HFFc6 (cell line): ENCODE measurements around the gene EYA4. TPM values are rescaled to one million over a fixed set of nuclear protein-coding genes. Genes with fewer than 3 reads are reported as not detected.

ENCODE experiments used
- DNase-seq: peaks from one replicate; pipeline ENCODE4 v3.0.0-alpha.2; 2018
- H3K27ac Mint-ChIP-seq: 2 replicates; pipeline ENCODE4 v1.8.0; 2020; ENCODE audit warnings: mild to moderate bottlenecking, mixed read lengths
- H3K27me3 Mint-ChIP-seq: 2 replicates; pipeline ENCODE4 v1.8.0; 2021; ENCODE audit warnings: mild to moderate bottlenecking, moderate library complexity, mixed read lengths; ENCODE audit not compliant: insufficient read depth
- H3K36me3 Mint-ChIP-seq: 2 replicates; pipeline ENCODE4 v1.8.0; 2021; ENCODE audit warnings: low read depth, mixed read lengths
- H3K4me1 Mint-ChIP-seq: 2 replicates; pipeline ENCODE4 v1.8.0; 2020; ENCODE audit warnings: low read depth, mixed read lengths
- H3K4me3 Mint-ChIP-seq: 2 replicates; pipeline ENCODE4 v1.8.0; 2020; ENCODE audit warnings: mild to moderate bottlenecking, moderate library complexity, mixed read lengths
- H3K9me3 Mint-ChIP-seq: 2 replicates; pipeline ENCODE4 v1.8.0; 2020; ENCODE audit warnings: mild to moderate bottlenecking, mixed read lengths
- total RNA-seq, 6 experiments: library from RNA; stranded (reverse); fragmentation: NEBNext Ultra II Directional; extraction: Animal tissue kit (Norgen Biotek cat#: 25700); gene quantifications; 2 replicates in 1 of 6; 3 replicates in 5 of 6; pipeline ENCODE4 v1.2.3, GENCODE V29; 2021
- TF ChIP-seq, protein P1 (sequence below): fragments of 200-600 bp; sonication (generic); IDR thresholded peaks from 2 replicates; pipeline ENCODE4 v1.5.0; 2021; ENCODE audit warnings: antibody characterized with exemption, mild to moderate bottlenecking

EYA4 gene
- total RNA-seq, 6 experiments from 2014 or later: not detected

DNA sequence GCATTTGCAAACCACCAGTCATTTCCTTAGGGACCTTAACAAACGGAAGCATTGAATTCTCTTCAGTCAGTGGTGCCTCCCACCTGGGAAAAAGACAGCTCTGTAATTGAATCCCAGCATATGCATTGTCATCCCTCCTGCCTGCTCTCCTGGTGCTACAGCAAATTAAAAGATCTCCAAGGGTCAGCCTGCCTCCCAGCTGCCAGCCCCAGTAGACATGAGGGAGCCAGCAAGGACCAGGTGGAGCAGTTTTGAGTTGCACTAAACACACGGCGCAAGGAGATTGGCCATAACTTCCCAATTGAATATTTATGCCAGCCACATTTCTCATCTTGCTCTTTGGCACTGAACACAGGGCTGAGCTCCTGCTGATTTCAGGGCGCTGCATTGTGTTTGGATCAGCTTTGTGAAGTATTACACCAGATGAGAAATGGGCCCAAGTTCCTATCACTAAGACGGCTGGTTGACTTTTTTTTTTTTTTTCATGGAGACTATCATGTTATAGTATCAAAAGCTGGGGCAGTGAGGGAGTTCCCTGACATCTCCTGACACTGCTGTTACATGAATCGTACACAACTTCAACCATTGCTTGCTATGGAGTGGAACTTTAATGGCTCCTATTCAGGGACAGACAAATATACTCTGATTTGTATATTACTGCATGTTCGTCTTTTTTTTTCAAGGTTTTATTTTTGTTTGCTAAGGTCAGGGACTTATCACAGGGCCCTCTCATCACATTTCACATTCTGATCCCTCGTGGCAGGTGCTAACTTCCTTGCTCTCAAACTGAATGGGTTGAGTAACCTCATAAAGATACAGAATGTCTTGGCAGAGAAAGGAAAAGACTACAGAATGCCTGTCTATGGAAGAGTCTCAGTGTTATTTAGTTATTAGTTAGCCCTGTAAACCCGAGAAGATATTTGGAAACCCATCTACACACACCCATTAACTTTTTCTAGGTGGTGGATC, 191.1 kb downstream of the EYA4 start:
- H3K27me3 Mint-ChIP-seq: no peaks in the 10 kb centered on the region
- no peak overlapping the region for H3K27ac Mint-ChIP-seq
- H3K9me3 Mint-ChIP-seq: peaks cover 3% of the 10 kb centered on the region; the same call in 1 of the 2 replicates
- no peaks in the 10 kb centered on the region for H3K36me3 Mint-ChIP-seq
- H3K4me1 Mint-ChIP-seq: no peaks in the 10 kb centered on the region
- H3K4me3 Mint-ChIP-seq: no peak overlapping the region
- TF ChIP-seq, protein P1, sequence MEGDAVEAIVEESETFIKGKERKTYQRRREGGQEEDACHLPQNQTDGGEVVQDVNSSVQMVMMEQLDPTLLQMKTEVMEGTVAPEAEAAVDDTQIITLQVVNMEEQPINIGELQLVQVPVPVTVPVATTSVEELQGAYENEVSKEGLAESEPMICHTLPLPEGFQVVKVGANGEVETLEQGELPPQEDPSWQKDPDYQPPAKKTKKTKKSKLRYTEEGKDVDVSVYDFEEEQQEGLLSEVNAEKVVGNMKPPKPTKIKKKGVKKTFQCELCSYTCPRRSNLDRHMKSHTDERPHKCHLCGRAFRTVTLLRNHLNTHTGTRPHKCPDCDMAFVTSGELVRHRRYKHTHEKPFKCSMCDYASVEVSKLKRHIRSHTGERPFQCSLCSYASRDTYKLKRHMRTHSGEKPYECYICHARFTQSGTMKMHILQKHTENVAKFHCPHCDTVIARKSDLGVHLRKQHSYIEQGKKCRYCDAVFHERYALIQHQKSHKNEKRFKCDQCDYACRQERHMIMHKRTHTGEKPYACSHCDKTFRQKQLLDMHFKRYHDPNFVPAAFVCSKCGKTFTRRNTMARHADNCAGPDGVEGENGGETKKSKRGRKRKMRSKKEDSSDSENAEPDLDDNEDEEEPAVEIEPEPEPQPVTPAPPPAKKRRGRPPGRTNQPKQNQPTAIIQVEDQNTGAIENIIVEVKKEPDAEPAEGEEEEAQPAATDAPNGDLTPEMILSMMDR: no peak
- no peak for DNase-seq

DNA sequence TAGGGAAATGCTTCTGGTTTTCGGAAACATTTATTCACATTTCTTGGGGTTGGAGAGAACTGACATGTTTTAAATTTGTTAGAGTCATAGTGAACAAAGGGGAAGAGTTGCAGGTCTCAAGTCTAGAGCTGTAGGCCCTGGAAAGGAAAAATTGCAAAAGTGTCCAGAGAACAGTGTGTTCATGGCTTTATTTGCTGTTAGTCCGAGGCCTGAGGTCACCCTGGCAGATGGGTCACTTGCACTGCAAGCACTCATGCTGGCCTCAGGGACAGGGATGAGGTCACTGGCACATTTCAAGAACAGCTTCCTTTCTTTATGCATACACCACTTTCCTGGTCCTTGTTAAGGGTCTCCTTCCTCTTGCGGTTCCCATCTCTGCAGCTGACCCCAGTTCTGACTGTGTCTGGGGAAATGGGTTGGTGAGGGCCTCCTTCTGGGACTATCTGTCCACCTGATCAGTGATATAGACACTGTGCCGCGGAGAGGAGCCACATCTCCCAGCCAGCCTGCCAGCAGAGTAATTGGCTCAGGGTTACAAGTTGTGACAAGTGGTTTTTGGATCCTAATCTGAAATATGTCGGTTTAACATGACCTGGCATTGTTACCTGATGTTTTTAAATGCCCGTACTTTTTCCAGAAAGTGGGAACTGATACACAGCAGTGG, 194.0 kb downstream of the EYA4 start:
- Mint-ChIP-seq H3K27me3 (no peaks in the 10 kb centered on the region), H3K27ac (no peak overlapping the region), H3K4me1 (no peaks in the 10 kb centered on the region), H3K4me3 (no peak overlapping the region), H3K36me3 (no peaks in the 10 kb centered on the region), H3K9me3 (peaks cover 3% of the 10 kb centered on the region; the same call in 1 of the 2 replicates)
- TF ChIP-seq, protein P1: no peak
- DNase-seq: no peak

DNA sequence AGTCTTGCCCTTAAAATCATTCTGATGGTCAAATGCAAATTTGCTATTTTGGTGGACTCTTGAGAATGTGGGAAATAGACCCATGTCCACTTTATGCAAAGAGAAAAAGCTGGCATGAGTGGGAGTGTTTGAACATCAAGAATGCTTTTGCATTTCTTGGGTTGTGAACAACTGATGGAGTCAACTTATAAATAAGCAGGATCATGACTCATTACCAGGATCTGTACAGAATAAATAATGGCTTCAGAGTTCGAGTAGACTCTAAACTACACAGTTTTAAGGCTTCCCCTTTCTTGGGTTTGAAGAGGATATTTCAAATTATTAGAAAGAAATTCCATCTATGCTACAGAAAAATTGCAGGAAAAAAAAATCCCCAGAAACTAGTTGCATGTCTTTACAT, 195.5 kb downstream of the EYA4 start:
- Mint-ChIP-seq H3K9me3 (no peaks in the 10 kb centered on the region; the same call in 1 of the 2 replicates), H3K27me3 (no peaks in the 10 kb centered on the region), H3K36me3 (no peaks in the 10 kb centered on the region), H3K4me1 (no peaks in the 10 kb centered on the region), H3K4me3 (no peak overlapping the region), H3K27ac (no peak overlapping the region)
- TF ChIP-seq, protein P1: no peak
- no peak for DNase-seq

DNA sequence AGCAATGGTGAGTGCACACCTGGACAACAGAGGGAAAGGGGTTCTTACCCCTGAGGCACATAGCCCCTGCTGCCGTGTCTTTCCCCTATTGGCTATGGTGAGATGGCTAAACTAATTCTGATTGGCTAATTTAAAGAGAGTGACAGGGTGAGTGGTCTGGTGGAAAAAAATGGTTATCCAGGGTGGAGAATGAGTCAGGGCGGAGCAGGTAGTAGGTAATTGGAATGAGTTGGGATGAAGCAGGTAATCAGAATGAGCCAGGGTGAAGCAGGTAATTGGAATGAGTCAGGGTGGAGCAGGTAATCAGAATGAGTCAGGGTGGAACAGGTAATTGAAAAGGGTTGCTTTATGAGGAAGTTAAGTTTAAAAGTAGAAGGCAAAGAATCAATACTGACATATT, 200.3 kb downstream of the EYA4 start:
- no peak overlapping the region for H3K4me3 Mint-ChIP-seq
- TF ChIP-seq, protein P1: no peak
- H3K4me1 Mint-ChIP-seq: no peaks in the 10 kb centered on the region
- H3K27ac Mint-ChIP-seq: no peak overlapping the region
- no peak for DNase-seq
- no peaks in the 10 kb centered on the region for H3K36me3 Mint-ChIP-seq
- H3K27me3 Mint-ChIP-seq: no peaks in the 10 kb centered on the region
- no peaks in the 10 kb centered on the region; the same call in 1 of the 2 replicates for H3K9me3 Mint-ChIP-seq

DNA sequence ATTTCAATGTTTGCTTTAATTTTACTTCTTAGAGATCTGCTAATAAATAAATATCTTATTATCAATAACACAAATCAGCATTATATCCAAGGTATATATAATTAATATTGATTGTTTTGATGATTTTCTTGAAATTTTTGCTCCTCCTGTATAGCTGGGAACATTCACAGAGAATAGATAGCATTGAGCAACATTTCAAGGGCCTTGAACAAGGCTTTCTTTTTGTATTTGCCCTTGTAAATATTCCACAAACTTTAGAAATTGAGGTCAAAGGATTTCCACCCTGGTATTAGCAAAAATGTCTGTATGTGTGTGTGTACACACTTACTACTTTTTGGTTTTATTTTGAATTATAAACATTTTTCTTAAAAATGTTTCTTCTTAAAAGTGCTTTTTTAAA, 205.6 kb downstream of the EYA4 start:
- H3K27me3 Mint-ChIP-seq: no peaks in the 10 kb centered on the region
- TF ChIP-seq, protein P1: no peak

More for the DNA sequence above, 205.6 kb downstream of the EYA4 start:
- Mint-ChIP-seq H3K27ac (no peak overlapping the region), H3K36me3 (no peaks in the 10 kb centered on the region), H3K9me3 (no peaks in the 10 kb centered on the region), H3K4me1 (no peaks in the 10 kb centered on the region), H3K4me3 (no peak overlapping the region)
- no peak for DNase-seq
